PC-3 (cell line): ENCODE data around the gene RNH1. TPM values are rescaled to one million over a fixed set of nuclear protein-coding genes. Genes with fewer than 3 reads are reported as not detected.

ENCODE experiments used
- ATAC-seq: fragments of 200-7000 bp; cut with Tn5 transposase; 2 replicates; pipeline ENCODE4 v1.9.1; 2020; ENCODE audit warnings: mild to moderate bottlenecking, moderate library complexity
- BruUV-seq: library from RNA; stranded (reverse); fragments of 400-500 nt; replicated peaks from 2 replicates; lab custom pipeline; 2021; lab: Mats Ljungman, UMichigan
- CTCF ChIA-PET: fragments of 300-600 bp; sonication (Branson Sonifier 250); formaldehyde crosslinking; loops from one replicate; lab custom pipeline; 2022; ENCODE audit warnings: antibody characterized with exemption; lab: Charles Lee
- POLR2A ChIA-PET: fragments of 300-600 bp; sonication (Branson Sonifier 250); formaldehyde crosslinking; loops from one replicate; lab custom pipeline; 2022; ENCODE audit warnings: antibody characterized with exemption; ENCODE audit not compliant: unreplicated experiment; lab: Charles Lee
- DNase-seq: peaks from one replicate; pipeline ENCODE4 v3.0.0-alpha.2; 2015
- H2AFZ ChIP-seq: fragments of 300-600 bp; sonication (generic); 2 replicates; pipeline ENCODE4 v1.6.0; 2016; ENCODE audit warnings: antibody characterized with exemption, low read length
- H3F3A ChIP-seq: fragments of 300-600 bp; sonication (generic); one replicate; pipeline ENCODE4 v1.6.0; 2017; ENCODE audit warnings: antibody characterized with exemption, low read length, control low read depth, mild to moderate bottlenecking; ENCODE audit not compliant: unreplicated experiment
- H3K27ac ChIP-seq: fragments of 300-600 bp; sonication (generic); 2 replicates; pipeline ENCODE4 v1.5.1; 2016; ENCODE audit warnings: mild to moderate bottlenecking, low read length
- H3K27me3 ChIP-seq: fragments of 300-600 bp; sonication (generic); 2 replicates; pipeline ENCODE4 v1.6.1; 2016; ENCODE audit warnings: low read length, mixed read lengths
- H3K36me3 ChIP-seq: fragments of 300-600 bp; sonication (generic); 2 replicates; pipeline ENCODE4 v1.6.1; 2016; ENCODE audit warnings: low read depth, mixed run types, low read length, mixed read lengths
- H3K4me1 ChIP-seq: fragments of 300-600 bp; sonication (generic); 2 replicates; pipeline ENCODE4 v1.5.1; 2016; ENCODE audit warnings: low read length; ENCODE audit not compliant: insufficient read depth
- H3K4me2 ChIP-seq: fragments of 300-600 bp; sonication (generic); 2 replicates; pipeline ENCODE4 v1.6.0; 2016; ENCODE audit warnings: low read length
- H3K4me3 ChIP-seq: fragments of 300-600 bp; sonication (generic); 2 replicates; pipeline ENCODE4 v1.5.1; 2016; ENCODE audit warnings: mild to moderate bottlenecking, low read length, mixed read lengths
- H3K79me2 ChIP-seq: fragments of 300-600 bp; sonication (generic); 2 replicates; pipeline ENCODE4 v1.6.1; 2017; ENCODE audit warnings: low read length, mixed read lengths
- H3K9ac ChIP-seq: fragments of 300-600 bp; sonication (generic); 2 replicates; pipeline ENCODE4 v1.6.0; 2016; ENCODE audit warnings: mild to moderate bottlenecking, low read length
- H3K9me2 ChIP-seq: fragments of 300-600 bp; sonication (generic); replicated peaks from 2 replicates; pipeline ENCODE4 v1.6.1; 2016; ENCODE audit warnings: mixed run types, low read length, mixed read lengths
- H3K9me3 ChIP-seq: fragments of 300-600 bp; sonication (generic); 2 replicates; pipeline ENCODE4 v1.6.1; 2016; ENCODE audit warnings: low read length, mixed read lengths
- H4K20me1 ChIP-seq: fragments of 300-600 bp; sonication (generic); 2 replicates; pipeline ENCODE4 v1.6.1; 2016; ENCODE audit warnings: low read length, mixed read lengths
- CTCF ChIP-seq: fragments of 300-600 bp; sonication (generic); conservative IDR thresholded peaks from 2 replicates; pipeline ENCODE4 v1.5.1; 2017; ENCODE audit warnings: antibody characterized with exemption, low read depth, mild to moderate bottlenecking, low read length
- EZH2 ChIP-seq: fragments of 300-600 bp; sonication (generic); IDR thresholded peaks from one replicate; pipeline ENCODE4 v1.6.1; 2017; ENCODE audit warnings: antibody characterized with exemption, mild to moderate bottlenecking, low read length; ENCODE audit not compliant: unreplicated experiment
- EZH2phosphoT487 ChIP-seq: fragments of 300-600 bp; sonication (generic); IDR thresholded peaks from 2 replicates; pipeline ENCODE4 v1.6.1; 2018; ENCODE audit warnings: mild to moderate bottlenecking, antibody characterized with exemption, low read length, borderline replicate concordance
- intact Hi-C: fragments of 100-400 bp; cut with micrococcal nuclease; formaldehyde crosslinking; loops from 2 replicates; pipeline ENCODE4 v1.9.0; 2023
- total RNA-seq: library from RNA; depleted of rRNA; stranded (reverse); fragments of >200 nt; gene quantifications from 2 replicates; pipeline ENCODE4 v1.2.3, GENCODE V29; 2014

The RNH1 gene
- total RNA-seq, 1 experiment from 2014 or later: 258 TPM

GRCh38 chr11:454801-455565, 52.1 kb downstream of the RNH1 start:
- no peak overlapping the region for H2AFZ ChIP-seq
- H3K9me3 ChIP-seq: no peaks in the 10 kb centered on the region
- POLR2A ChIA-PET: no interaction called here
- H3K4me1 ChIP-seq: peaks cover 6% of the 10 kb centered on the region; the same call in 1 of the 2 replicates
- TF ChIP-seq CTCF (no peak), EZH2phosphoT487 (no peak), EZH2 (no peak)
- ATAC-seq: no peak
- no TSS peak for BruUV-seq
- no peaks in the 10 kb centered on the region for H3K9me2 ChIP-seq
- CTCF ChIA-PET: no interaction called here
- DNase-seq: no peak
- peaks cover 4% of the 10 kb centered on the region; the same call in 1 of the 2 replicates for H4K20me1 ChIP-seq
- H3F3A ChIP-seq: no peaks in the 10 kb centered on the region
- no peak overlapping the region for H3K27ac ChIP-seq
- peaks cover 75% of the 10 kb centered on the region for H3K79me2 ChIP-seq
- intact Hi-C loops: no loop called here
- H3K4me2 ChIP-seq: no peak overlapping the region
- H3K9ac ChIP-seq: no peak overlapping the region
- H3K36me3 ChIP-seq: 0 out of 2 replicates have a peak, but pooled peaks cover 2% of the 10 kb centered on the region
- no peaks in the 10 kb centered on the region for H3K27me3 ChIP-seq
- H3K4me3 ChIP-seq: no peak overlapping the region

- no peaks in the 10 kb centered on the region for H3K9me2 ChIP-seq
- ChIA-PET CTCF (no interaction called here), POLR2A (no interaction called here)
- TF ChIP-seq EZH2 (no peak), EZH2phosphoT487 (no peak), CTCF (no peak)
- no peak overlapping the region for H3K9ac ChIP-seq
- peaks cover 13% of the 10 kb centered on the region for H3K4me1 ChIP-seq
- no peaks in the 10 kb centered on the region for H3F3A ChIP-seq
- H3K4me2 ChIP-seq: no peak overlapping the region
- no peak overlapping the region for H3K27ac ChIP-seq
- H3K9me3 ChIP-seq: no peaks in the 10 kb centered on the region
- H2AFZ ChIP-seq: no peak overlapping the region
- H3K36me3 ChIP-seq: 0 out of 2 replicates have a peak, but pooled peaks cover 2% of the 10 kb centered on the region
- no peaks in the 10 kb centered on the region for H3K27me3 ChIP-seq
- peaks cover 4% of the 10 kb centered on the region; the same call in 1 of the 2 replicates for H4K20me1 ChIP-seq
- H3K4me3 ChIP-seq: no peak overlapping the region
- peaks cover 84% of the 10 kb centered on the region for H3K79me2 ChIP-seq
- BruUV-seq: no TSS peak
- DNase-seq (no peak), ATAC-seq (no peak)
- intact Hi-C loops: no loop called here
These were observed 53.0 kb downstream of the RNH1 start for GRCh38 chr11:454043-454442.

GRCh38 chr11:453564-453963, 53.5 kb downstream of the RNH1 start:
- Histone ChIP-seq H3F3A (no peaks in the 10 kb centered on the region), H3K4me1 (peaks cover 18% of the 10 kb centered on the region), H3K36me3 (0 out of 2 replicates have a peak, but pooled peaks cover 2% of the 10 kb centered on the region), H3K9me3 (no peaks in the 10 kb centered on the region), H3K27me3 (no peaks in the 10 kb centered on the region), H3K9ac (no peak overlapping the region), H2AFZ (no peak overlapping the region), H3K9me2 (no peaks in the 10 kb centered on the region), H3K4me2 (no peak overlapping the region), H3K4me3 (no peak overlapping the region), H3K79me2 (peaks cover 80% of the 10 kb centered on the region), H3K27ac (no peak overlapping the region), H4K20me1 (peaks cover 4% of the 10 kb centered on the region; the same call in 1 of the 2 replicates)
- TF ChIP-seq EZH2: no peak
- TF ChIP-seq EZH2phosphoT487: no peak
- TF ChIP-seq CTCF: no peak
- DNase-seq (no peak), ATAC-seq (no peak)
- no TSS peak for BruUV-seq
- ChIA-PET POLR2A (no interaction called here), CTCF (no interaction called here)
- intact Hi-C loops: no loop called here
